Measurements from ENCODE around the gene NKTR.

- no peak for TF ChIP-seq EZH2phosphoT487 (IDR thresholded peaks at IDR 0.05; ENCODE audit: unreplicated experiment)
- TF ChIP-seq, protein P1, sequence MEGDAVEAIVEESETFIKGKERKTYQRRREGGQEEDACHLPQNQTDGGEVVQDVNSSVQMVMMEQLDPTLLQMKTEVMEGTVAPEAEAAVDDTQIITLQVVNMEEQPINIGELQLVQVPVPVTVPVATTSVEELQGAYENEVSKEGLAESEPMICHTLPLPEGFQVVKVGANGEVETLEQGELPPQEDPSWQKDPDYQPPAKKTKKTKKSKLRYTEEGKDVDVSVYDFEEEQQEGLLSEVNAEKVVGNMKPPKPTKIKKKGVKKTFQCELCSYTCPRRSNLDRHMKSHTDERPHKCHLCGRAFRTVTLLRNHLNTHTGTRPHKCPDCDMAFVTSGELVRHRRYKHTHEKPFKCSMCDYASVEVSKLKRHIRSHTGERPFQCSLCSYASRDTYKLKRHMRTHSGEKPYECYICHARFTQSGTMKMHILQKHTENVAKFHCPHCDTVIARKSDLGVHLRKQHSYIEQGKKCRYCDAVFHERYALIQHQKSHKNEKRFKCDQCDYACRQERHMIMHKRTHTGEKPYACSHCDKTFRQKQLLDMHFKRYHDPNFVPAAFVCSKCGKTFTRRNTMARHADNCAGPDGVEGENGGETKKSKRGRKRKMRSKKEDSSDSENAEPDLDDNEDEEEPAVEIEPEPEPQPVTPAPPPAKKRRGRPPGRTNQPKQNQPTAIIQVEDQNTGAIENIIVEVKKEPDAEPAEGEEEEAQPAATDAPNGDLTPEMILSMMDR (conservative IDR thresholded peaks at IDR 0.05; ENCODE audit: low read depth in 2 of 2) = no peak
- no peak for TF ChIP-seq POLR2AphosphoS5 (IDR thresholded peaks at IDR 0.05; ENCODE audit: low read depth)
These were observed 90.5 kb downstream of the NKTR start for GRCh38 chr3:42690766-42691680.

Measured in GM23338 (cell line).